Bronchial epithelial cell (primary cell): ENCODE measurements around the gene BANP. TPM values are rescaled to one million over a fixed set of nuclear protein-coding genes. Genes with fewer than 3 reads are reported as not detected.

Source experiments
- DNase-seq: peaks from one replicate; pipeline ENCODE4 v3.0.0-alpha.2; 2010; ENCODE audit warnings: low read depth
- FAIRE-seq: peaks from 2 replicates; lab custom pipeline; 2011; peaks lifted over from hg19 to GRCh38; lab: Jason Lieb, UNC
- H3K27me3 ChIP-seq: 2 replicates; pipeline ENCODE4 v1.5.1; 2011; ENCODE audit warnings: low read length; ENCODE audit not compliant: control insufficient read depth, insufficient read depth
- H3K36me3 ChIP-seq: 2 replicates; pipeline ENCODE4 v1.5.1; 2011; ENCODE audit warnings: low read length; ENCODE audit not compliant: control insufficient read depth, insufficient read depth
- H3K4me3 ChIP-seq: 2 replicates; pipeline ENCODE4 v1.5.1; 2011; ENCODE audit warnings: mild to moderate bottlenecking, low read depth, low read length, control low read depth
- CTCF ChIP-seq: IDR thresholded peaks from 2 replicates; pipeline ENCODE4 v1.5.1; 2011; ENCODE audit warnings: mild to moderate bottlenecking, moderate library complexity, low read length, control low read depth, inconsistent platforms; ENCODE audit not compliant: insufficient read depth, severe bottlenecking
- total RNA-seq: library from RNA; depleted of rRNA; stranded (reverse); fragments of >200 nt; gene quantifications from 2 replicates; pipeline ENCODE4 v1.2.1, GENCODE V29; 2014

The BANP gene
- total RNA-seq, 1 donor from 2014 or later: 22.1 TPM

GRCh38 chr16:88063211-88063773 lies 112.1 kb downstream of the BANP start:
- FAIRE-seq: no peak
- no peaks in the 10 kb centered on the region for H3K27me3 ChIP-seq
- TF ChIP-seq CTCF: no peak
- no peak for DNase-seq
- H3K4me3 ChIP-seq: no peak overlapping the region
- peaks cover 9% of the 10 kb centered on the region for H3K36me3 ChIP-seq

GRCh38 chr16:88064011-88064888 lies 113.0 kb downstream of the BANP start:
- FAIRE-seq (no peak), DNase-seq (no peak)
- Histone ChIP-seq H3K36me3 (peaks cover 9% of the 10 kb centered on the region), H3K27me3 (no peaks in the 10 kb centered on the region), H3K4me3 (no peak overlapping the region)
- TF ChIP-seq CTCF: no peak

- Histone ChIP-seq H3K36me3 (peaks cover 5% of the 10 kb centered on the region), H3K27me3 (no peaks in the 10 kb centered on the region), H3K4me3 (no peak overlapping the region)
- FAIRE-seq (no peak), DNase-seq (no peak)
- no peak for TF ChIP-seq CTCF
These were observed 113.9 kb downstream of the BANP start for GRCh38 chr16:88064889-88065746.

GRCh38 chr16:88065747-88066142 lies 114.5 kb downstream of the BANP start:
- no peak for FAIRE-seq
- H3K36me3 ChIP-seq: peaks cover 3% of the 10 kb centered on the region
- no peak for TF ChIP-seq CTCF

GRCh38 chr16:88066234-88066633 lies 115.0 kb downstream of the BANP start:
- TF ChIP-seq CTCF: no peak
- Histone ChIP-seq H3K4me3 (no peak overlapping the region), H3K36me3 (peaks cover 3% of the 10 kb centered on the region), H3K27me3 (no peaks in the 10 kb centered on the region)
- DNase-seq (no peak), FAIRE-seq (no peak)

More at GRCh38 chr16:88065747-88066142, 114.5 kb downstream of the BANP start:
- no peak for DNase-seq
- Histone ChIP-seq H3K27me3 (no peaks in the 10 kb centered on the region), H3K4me3 (no peak overlapping the region)
